Liver (tissue), 3 donors: ENCODE measurements around the gene KDM1B.

Experiments used
- CTCF ChIP-seq: fragments of 150-350 bp; IDR thresholded peaks from 2 replicates; pipeline ENCODE4 v1.5.1; 2017; ENCODE audit warnings: improper control_type of control experiment, low read depth, low read length; ENCODE audit not compliant: missing input control
- TAF1 ChIP-seq: conservative IDR thresholded peaks from 2 replicates; pipeline ENCODE4 v1.6.1; 2016; ENCODE audit warnings: antibody characterized with exemption, mild to moderate bottlenecking
- TF ChIP-seq, protein P1 (sequence below): IDR thresholded peaks from 2 replicates; pipeline ENCODE4 v1.6.1; 2016; ENCODE audit warnings: antibody characterized with exemption
- donor health status: healthy.
- donor health status: healthy.

DNA sequence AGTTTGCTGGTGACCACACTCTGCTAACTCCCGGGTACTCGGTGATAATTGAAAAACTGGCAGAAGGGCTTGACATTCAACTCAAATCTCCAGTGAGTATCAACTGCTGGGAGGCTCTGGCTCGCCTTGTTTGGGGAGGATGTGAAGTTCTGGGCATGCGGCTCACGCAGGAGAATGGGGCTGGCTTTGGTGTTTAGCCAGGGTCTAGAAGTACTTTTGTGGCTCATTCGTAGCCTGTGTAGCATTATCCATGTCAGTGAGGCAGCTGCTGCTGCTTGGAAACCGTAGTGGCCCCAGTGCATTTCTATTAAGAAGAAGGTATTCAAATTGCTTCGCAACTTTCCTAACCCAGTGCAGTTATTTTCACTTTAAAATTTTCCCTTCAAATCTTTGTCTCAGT lies 52.2 kb downstream of the KDM1B start:
- no peak for TF ChIP-seq TAF1
- no peak for TF ChIP-seq CTCF
- TF ChIP-seq, protein P1, sequence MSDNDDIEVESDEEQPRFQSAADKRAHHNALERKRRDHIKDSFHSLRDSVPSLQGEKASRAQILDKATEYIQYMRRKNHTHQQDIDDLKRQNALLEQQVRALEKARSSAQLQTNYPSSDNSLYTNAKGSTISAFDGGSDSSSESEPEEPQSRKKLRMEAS = no peak
